Left lung (tissue), 10 donors: ENCODE measurements around the gene TMEM38B. TPM values are rescaled to one million over a fixed set of nuclear protein-coding genes. Genes with fewer than 3 reads are reported as not detected.
"Not testable (repeated sequence)": the region's sequence is repeated elsewhere in the genome, so short reads cannot be mapped to it uniquely, and the experiment has no call there.

Source experiments
- ATAC-seq: fragments of 200-7000 bp; cut with Tn5 transposase; one replicate; pipeline ENCODE4 v1.9.1; 2020; ENCODE audit warnings: moderate library complexity
- DNase-seq, 4 donors: peaks; one replicate each; pipeline ENCODE4 v3.0.0-alpha.2; 2013 to 2020
- H3K27ac ChIP-seq, 2 donors: fragments of 200-600 bp; sonication (generic) in 1 of 2; one replicate each; pipeline versions ENCODE4 v1.5.0 to v1.8.0; 2020 to 2021
- H3K27me3 ChIP-seq, 2 donors: fragments of 200-600 bp; sonication (generic) in 1 of 2; one replicate each; pipeline versions ENCODE4 v1.5.0 to v1.8.0; 2020 to 2021
- H3K36me3 ChIP-seq, 2 donors: fragments of 200-600 bp; sonication (generic) in 1 of 2; one replicate each; pipeline versions ENCODE4 v1.5.0 to v1.8.0; 2020 to 2021
- H3K4me1 ChIP-seq, 2 donors: fragments of 200-600 bp; one replicate each; pipeline ENCODE4 v1.8.0; 2021
- H3K4me3 ChIP-seq, 2 donors: fragments of 200-600 bp; sonication (generic) in 1 of 2; one replicate each; pipeline versions ENCODE4 v1.5.0 to v1.8.0; 2020 to 2021; ENCODE audit warnings: mild to moderate bottlenecking in 1 of 2
- H3K9me3 ChIP-seq, 2 donors: fragments of 200-600 bp; sonication (generic) in 1 of 2; one replicate each; pipeline versions ENCODE4 v1.5.0 to v1.8.0; 2020 to 2021
- CTCF ChIP-seq, 2 donors: fragments of 200-600 bp; sonication (generic) in 1 of 2; IDR thresholded peaks; one replicate each; pipeline versions ENCODE4 v1.5.0 to v1.8.0; 2021; ENCODE audit warnings: antibody characterized with exemption in 2 of 2
- intact Hi-C, 2 donors: fragments of 100-400 bp; cut with DNase I; formaldehyde crosslinking; loops; one replicate each; pipeline versions ENCODE4 v1.11.2 to v1.14.2; 2022
- polyA plus RNA-seq, 6 donors: library from polyadenylated mRNA; unstranded; fragments of 120-200 nt; gene quantifications; one replicate each; pipeline ENCODE4 v1.2.1, GENCODE V29; 2013; ENCODE audit not compliant: insufficient read length in 6 of 6
- total RNA-seq, 2 donors: library from RNA; stranded (reverse); fragmentation: NEBNext Ultra II Directional; extraction: Animal tissue kit (Norgen Biotek cat#: 25700); gene quantifications; one replicate each; pipeline ENCODE4 v1.2.1, GENCODE V29; 2021
- donor health status: DM: no; HTN: yes; CAD: no.
- donor health status: DM: no; HTN: no; CAD: no.

Gene TMEM38B
- total and polyA plus RNA-seq, 8 donors, result 11.6 to 19.9 (median 14.9) TPM

- Histone ChIP-seq H3K9me3 (peaks cover 6 to 41% of the 10 kb centered on the region in 2 donors), H3K4me1 (no peaks in the 10 kb centered on the region), H3K27me3 (no peaks in the 10 kb centered on the region), H3K36me3 (no peaks in the 10 kb centered on the region), H3K4me3 (no peak overlapping the region), H3K27ac (no peak overlapping the region)
- DNase-seq, result no peak
- TF ChIP-seq CTCF (IDR thresholded peaks at IDR 0.05), result no peak
- intact Hi-C loops, result no loop called here
- ATAC-seq, result no peak
Measured at GRCh38 chr9:105737205-105737604, 42.9 kb downstream of the TMEM38B start.

- H3K36me3 ChIP-seq, result no peaks in the 10 kb centered on the region
- TF ChIP-seq CTCF (IDR thresholded peaks at IDR 0.05), result no peak
- no peak overlapping the region for H3K27ac ChIP-seq
- intact Hi-C loops, result no loop called here
- DNase-seq, result no peak
- peaks cover 0 to 5% of the 10 kb centered on the region in 2 donors for H3K9me3 ChIP-seq
- H3K4me1 ChIP-seq, result no peaks in the 10 kb centered on the region
- no peaks in the 10 kb centered on the region for H3K27me3 ChIP-seq
- no peak for ATAC-seq
- H3K4me3 ChIP-seq, result no peak overlapping the region
Measured at GRCh38 chr9:105742088-105742487, 47.7 kb downstream of the TMEM38B start.

GRCh38 chr9:105747325-105747724 is 53.0 kb downstream of the TMEM38B start:
- H3K4me1 ChIP-seq, H3K4me3 ChIP-seq, H3K27me3 ChIP-seq, ATAC-seq, intact Hi-C loops, H3K27ac ChIP-seq, DNase-seq: not testable (repeated sequence)
- H3K36me3 ChIP-seq, result peaks cover 0 to 32% of the 10 kb centered on the region in 2 donors
- H3K9me3 ChIP-seq, result peaks cover 0 to 20% of the 10 kb centered on the region in 2 donors

- no peak overlapping the region for H3K4me3 ChIP-seq
- no peak for TF ChIP-seq CTCF (IDR thresholded peaks at IDR 0.05)
- ATAC-seq (no peak), DNase-seq (no peak)
- peaks cover 0 to 45% of the 10 kb centered on the region in 2 donors for H3K9me3 ChIP-seq
- intact Hi-C loops, result no loop called here
- peaks cover 0 to 35% of the 10 kb centered on the region in 2 donors for H3K36me3 ChIP-seq
- no peak overlapping the region for H3K27ac ChIP-seq
- no peaks in the 10 kb centered on the region for H3K27me3 ChIP-seq
- no peaks in the 10 kb centered on the region for H3K4me1 ChIP-seq
Measured at GRCh38 chr9:105751761-105752160, 57.4 kb downstream of the TMEM38B start.

- no peaks in the 10 kb centered on the region for H3K4me1 ChIP-seq
- no peak for TF ChIP-seq CTCF (IDR thresholded peaks at IDR 0.05)
- H3K27ac ChIP-seq, result no peak overlapping the region
- peaks cover 0 to 6% of the 10 kb centered on the region in 2 donors for H3K36me3 ChIP-seq
- H3K4me3 ChIP-seq, result no peak overlapping the region
- peaks cover 0 to 30% of the 10 kb centered on the region in 2 donors for H3K9me3 ChIP-seq
- DNase-seq, result no peak
- intact Hi-C loops, result no loop called here
- no peaks in the 10 kb centered on the region for H3K27me3 ChIP-seq
- ATAC-seq, result no peak
Measured at GRCh38 chr9:105757496-105758251, 63.3 kb downstream of the TMEM38B start.
